GM21423 (cell line): Measurements from ENCODE around the gene CENPP.
"Not testable (repeated sequence)": the region's sequence is repeated elsewhere in the genome, so short reads cannot be mapped to it uniquely, and the experiment has no call there.

ENCODE experiments used
- ATAC-seq: cut with Tn5 transposase; IDR thresholded peaks from one replicate; pipeline ENCODE4 v1.9.1; 2021; ENCODE audit warnings: mild to moderate bottlenecking, moderate library complexity; ENCODE audit not compliant: unreplicated experiment

CENPP gene

GRCh38 chr9:92589923-92590322, 264.2 kb downstream of the CENPP start:
- ATAC-seq: no peak

- ATAC-seq: no peak
Observed at GRCh38 chr9:92590377-92590776, 264.6 kb downstream of the CENPP start.

GRCh38 chr9:92592537-92592936, 266.8 kb downstream of the CENPP start:
- ATAC-seq: no peak

GRCh38 chr9:92592946-92593861, 267.5 kb downstream of the CENPP start:
- no peak for ATAC-seq

- ATAC-seq: not testable (repeated sequence)
Observed at GRCh38 chr9:92595075-92595474, 269.3 kb downstream of the CENPP start.

- ATAC-seq: no peak
Observed at GRCh38 chr9:92595930-92596329, 270.2 kb downstream of the CENPP start.

- ATAC-seq: no peak
Observed at GRCh38 chr9:92598382-92598781, 272.6 kb downstream of the CENPP start.

GRCh38 chr9:92599938-92600461, 274.2 kb downstream of the CENPP start:
- ATAC-seq: no peak

- ATAC-seq: no peak
Observed at GRCh38 chr9:92600462-92601261, 274.9 kb downstream of the CENPP start.

- no peak for ATAC-seq
Observed at GRCh38 chr9:92601451-92601850, 275.7 kb downstream of the CENPP start.

GRCh38 chr9:92602413-92602812, 276.7 kb downstream of the CENPP start:
- ATAC-seq: no peak

- no peak for ATAC-seq
Observed at GRCh38 chr9:92603100-92603499, 277.3 kb downstream of the CENPP start.

- ATAC-seq: no peak
Observed at GRCh38 chr9:92603990-92604389, 278.2 kb downstream of the CENPP start.

GRCh38 chr9:92605224-92605623, 279.5 kb downstream of the CENPP start:
- no peak for ATAC-seq

GRCh38 chr9:92607088-92607487, 281.3 kb downstream of the CENPP start:
- no peak for ATAC-seq

- ATAC-seq: no peak
Observed at GRCh38 chr9:92607773-92608172, 282.0 kb downstream of the CENPP start.

- no peak for ATAC-seq
Observed at GRCh38 chr9:92608241-92608908, 282.6 kb downstream of the CENPP start.

- no peak for ATAC-seq
Observed at GRCh38 chr9:92608909-92609445, 283.2 kb downstream of the CENPP start.

- ATAC-seq: no peak
Observed at GRCh38 chr9:92610470-92611420, 285.0 kb downstream of the CENPP start.
